GM12865 (cell line): Measurements from ENCODE around the gene ERLIN1.
A peak's percentile ranks its signal among the peaks of the same experiment; 100 is the strongest.

ENCODE experiments used
- DNase-seq: peaks from one replicate; pipeline ENCODE4 v3.0.0; 2010; ENCODE audit warnings: low read depth
- H3K4me3 ChIP-seq: 2 replicates; pipeline ENCODE4 v1.5.1; 2011; ENCODE audit warnings: mild to moderate bottlenecking, low read depth, low read length, control low read depth
- TF ChIP-seq, protein P1 (sequence below): IDR thresholded peaks from 2 replicates; pipeline ENCODE4 v1.5.1; 2011; ENCODE audit warnings: low read length, control low read depth, low read depth, inconsistent platforms; ENCODE audit not compliant: insufficient read depth; ENCODE audit errors: missing control alignments

The ERLIN1 gene

DNA sequence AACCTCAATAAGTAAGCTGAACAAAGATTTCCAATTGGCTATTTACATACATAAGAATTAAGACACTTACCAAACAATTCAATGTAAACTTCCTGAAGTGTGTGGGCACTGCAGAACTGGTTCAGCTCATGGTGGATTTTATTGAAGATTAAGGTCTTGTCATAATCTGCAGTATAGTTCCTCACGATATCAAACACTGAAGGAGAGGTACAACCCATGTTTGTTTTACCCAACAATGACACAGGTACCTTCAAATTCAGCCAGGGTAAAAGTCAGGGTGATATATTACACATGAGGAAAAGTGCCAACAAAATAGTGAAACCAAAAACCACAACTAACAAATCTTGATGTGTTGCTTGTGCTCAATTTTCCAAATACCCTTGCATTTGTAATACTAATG is 10.0 kb downstream of the ERLIN1 start:
- no peak overlapping the region for H3K4me3 ChIP-seq
- no peak for DNase-seq
- TF ChIP-seq, protein P1, sequence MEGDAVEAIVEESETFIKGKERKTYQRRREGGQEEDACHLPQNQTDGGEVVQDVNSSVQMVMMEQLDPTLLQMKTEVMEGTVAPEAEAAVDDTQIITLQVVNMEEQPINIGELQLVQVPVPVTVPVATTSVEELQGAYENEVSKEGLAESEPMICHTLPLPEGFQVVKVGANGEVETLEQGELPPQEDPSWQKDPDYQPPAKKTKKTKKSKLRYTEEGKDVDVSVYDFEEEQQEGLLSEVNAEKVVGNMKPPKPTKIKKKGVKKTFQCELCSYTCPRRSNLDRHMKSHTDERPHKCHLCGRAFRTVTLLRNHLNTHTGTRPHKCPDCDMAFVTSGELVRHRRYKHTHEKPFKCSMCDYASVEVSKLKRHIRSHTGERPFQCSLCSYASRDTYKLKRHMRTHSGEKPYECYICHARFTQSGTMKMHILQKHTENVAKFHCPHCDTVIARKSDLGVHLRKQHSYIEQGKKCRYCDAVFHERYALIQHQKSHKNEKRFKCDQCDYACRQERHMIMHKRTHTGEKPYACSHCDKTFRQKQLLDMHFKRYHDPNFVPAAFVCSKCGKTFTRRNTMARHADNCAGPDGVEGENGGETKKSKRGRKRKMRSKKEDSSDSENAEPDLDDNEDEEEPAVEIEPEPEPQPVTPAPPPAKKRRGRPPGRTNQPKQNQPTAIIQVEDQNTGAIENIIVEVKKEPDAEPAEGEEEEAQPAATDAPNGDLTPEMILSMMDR = no peak

GRCh38 chr10:100174699-100175677 is 10.8 kb downstream of the ERLIN1 start:
- TF ChIP-seq, protein P1 = no peak
- no peak overlapping the region; the same call in 1 of the 2 replicates for H3K4me3 ChIP-seq
- peak; percentile 73 for DNase-seq

DNA sequence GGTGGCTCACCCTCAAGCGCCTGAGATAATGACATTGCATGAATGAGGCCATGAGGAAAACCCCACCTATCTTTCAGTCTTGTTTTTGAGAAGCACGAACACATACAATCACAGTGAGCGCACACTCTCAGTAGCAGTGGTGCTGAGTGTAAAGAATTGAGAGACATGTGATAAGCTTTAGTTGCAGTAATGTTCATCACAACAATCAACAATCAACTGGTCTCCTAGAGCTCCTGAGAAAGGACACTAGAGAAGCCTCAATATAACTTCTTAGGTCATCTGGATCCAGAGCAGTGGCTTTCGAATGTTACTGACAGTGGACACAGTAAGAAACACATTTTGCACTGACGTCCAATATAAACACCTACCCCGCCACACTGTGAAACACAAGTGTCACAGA is 12.8 kb downstream of the ERLIN1 start:
- TF ChIP-seq, protein P1 = no peak
- no peak overlapping the region for H3K4me3 ChIP-seq
- DNase-seq = no peak

GRCh38 chr10:100172349-100172748 is 13.5 kb downstream of the ERLIN1 start:
- DNase-seq = no peak
- TF ChIP-seq, protein P1 = no peak
- no peak overlapping the region for H3K4me3 ChIP-seq

DNA sequence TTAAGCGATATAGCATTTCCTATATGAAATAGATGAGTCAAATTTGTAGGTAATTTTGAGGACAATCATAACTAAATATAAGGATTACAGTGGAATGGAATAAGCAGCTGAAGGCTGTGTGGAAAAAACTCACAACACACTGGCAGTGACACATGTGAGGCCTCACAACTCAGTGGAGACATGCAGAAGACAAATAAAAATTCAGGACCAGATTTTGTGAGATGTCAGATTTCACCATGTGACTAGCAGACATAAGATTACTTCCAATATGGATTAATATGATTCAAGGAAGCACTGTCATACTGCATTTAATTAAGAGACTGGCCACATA is 17.6 kb downstream of the ERLIN1 start:
- no peak overlapping the region for H3K4me3 ChIP-seq
- DNase-seq = no peak
- TF ChIP-seq, protein P1 = no peak

DNA sequence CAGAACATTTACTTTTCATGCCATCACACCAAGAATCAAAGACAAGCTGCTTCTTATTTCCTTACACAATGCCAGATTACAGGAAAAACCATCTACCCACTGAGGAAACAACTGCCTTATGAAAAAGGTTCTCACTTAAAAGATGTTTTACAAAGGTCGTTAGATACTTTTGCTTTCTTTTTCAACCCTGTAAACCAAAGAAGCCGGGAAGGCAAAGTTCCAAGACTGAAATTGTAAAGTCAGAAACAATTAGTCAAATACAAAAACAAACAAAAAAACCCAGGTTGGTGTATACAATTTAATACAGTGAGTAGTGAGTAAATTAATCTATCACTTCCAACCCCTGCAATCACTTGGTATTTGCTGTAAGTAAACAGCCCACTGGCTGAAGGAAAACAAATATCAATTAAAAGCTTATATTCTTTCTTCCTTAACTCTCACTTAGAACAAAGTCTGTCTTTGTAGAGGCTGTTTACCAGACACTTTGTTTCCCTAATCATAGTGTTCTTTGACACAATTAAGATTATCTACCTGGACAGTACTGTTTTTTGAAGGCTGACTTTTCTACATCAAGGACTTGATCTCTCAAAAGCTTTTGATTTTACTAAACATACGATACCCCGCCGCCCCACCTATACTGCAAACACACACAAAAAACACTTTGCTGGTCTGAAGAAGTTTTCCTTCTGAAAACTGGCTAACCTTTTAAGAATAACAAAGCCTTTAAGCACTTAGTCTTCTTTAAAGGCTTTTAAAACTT is 18.1 kb downstream of the ERLIN1 start:
- TF ChIP-seq, protein P1 = no peak

More for the DNA sequence above, 18.1 kb downstream of the ERLIN1 start:
- H3K4me3 ChIP-seq = peak overlapping the region; percentile 17
- DNase-seq = no peak
